BLaER1 treated with 17β-estradiol and CSF1 and Interleukin-3, amounts not matched to agents 10 nM and 100 nM (cell line): ENCODE data around the gene PSMD1.
A peak's percentile ranks its signal among the peaks of the same experiment; 100 is the strongest.
"Not testable (repeated sequence)": the region's sequence is repeated elsewhere in the genome, so short reads cannot be mapped to it uniquely, and the experiment has no call there.

Source experiments
- H3K27ac ChIP-seq, 11 experiments: shearing (Covaris generic); formaldehyde crosslinking; 2 replicates each; pipeline ENCODE4 v1.8.1; 2022
- H3K27me3 ChIP-seq, 11 experiments: shearing (Covaris generic); formaldehyde crosslinking; 2 replicates each; pipeline ENCODE4 v1.8.1; 2022
- H3K36me3 ChIP-seq, 11 experiments: shearing (Covaris generic); formaldehyde crosslinking; 2 replicates each; pipeline ENCODE4 v1.8.1; 2022
- H3K4me1 ChIP-seq, 10 experiments: shearing (Covaris generic); formaldehyde crosslinking; 2 replicates each; pipeline ENCODE4 v1.8.1; 2022
- H3K4me2 ChIP-seq, 11 experiments: shearing (Covaris generic); formaldehyde crosslinking; 2 replicates each; pipeline ENCODE4 v1.8.1; 2022
- H3K4me3 ChIP-seq, 10 experiments: shearing (Covaris generic); formaldehyde crosslinking; 2 replicates each; pipeline ENCODE4 v1.8.1; 2022
- H3K9ac ChIP-seq, 11 experiments: shearing (Covaris generic); formaldehyde crosslinking; 2 replicates each; pipeline ENCODE4 v1.8.1; 2022
- H3K9me3 ChIP-seq, 11 experiments: shearing (Covaris generic); formaldehyde crosslinking; replicated peaks in 1 of 11; 2 replicates each; pipeline ENCODE4 v1.8.1; 2022
- H4K20me1 ChIP-seq, 11 experiments: shearing (Covaris generic); formaldehyde crosslinking; 2 replicates each; pipeline ENCODE4 v1.8.1; 2022
- Cebpa-rat ChIP-seq, 11 experiments: shearing (Covaris generic); IDR thresholded peaks; 2 replicates each; pipeline ENCODE4 v1.8.1; 2022

PSMD1 gene

GRCh38 chr2:231138699-231139098 is 82.0 kb downstream of the PSMD1 start:
- no peak overlapping the region for H3K27ac ChIP-seq
- H3K4me2 ChIP-seq, result no peak overlapping the region
- no peaks in the 10 kb centered on the region for H3K27me3 ChIP-seq
- H3K36me3 ChIP-seq, result peaks cover 32 to 67% (median 55%) of the 10 kb centered on the region in 11 experiments; a peak in 21 of 22 replicates
- no peak overlapping the region for H3K4me3 ChIP-seq
- no peak for TF ChIP-seq Cebpa-rat (IDR thresholded peaks at IDR 0.05)
- H3K4me1 ChIP-seq, result peaks cover 0 to 28% (median 0%) of the 10 kb centered on the region in 10 experiments; a peak in 7 of 20 replicates
- no peaks in the 10 kb centered on the region for H3K9me3 ChIP-seq
- H3K9ac ChIP-seq, result no peak overlapping the region
- peaks cover 0 to 58% (median 17%) of the 10 kb centered on the region in 11 experiments; a peak in 11 of 22 replicates for H4K20me1 ChIP-seq

DNA sequence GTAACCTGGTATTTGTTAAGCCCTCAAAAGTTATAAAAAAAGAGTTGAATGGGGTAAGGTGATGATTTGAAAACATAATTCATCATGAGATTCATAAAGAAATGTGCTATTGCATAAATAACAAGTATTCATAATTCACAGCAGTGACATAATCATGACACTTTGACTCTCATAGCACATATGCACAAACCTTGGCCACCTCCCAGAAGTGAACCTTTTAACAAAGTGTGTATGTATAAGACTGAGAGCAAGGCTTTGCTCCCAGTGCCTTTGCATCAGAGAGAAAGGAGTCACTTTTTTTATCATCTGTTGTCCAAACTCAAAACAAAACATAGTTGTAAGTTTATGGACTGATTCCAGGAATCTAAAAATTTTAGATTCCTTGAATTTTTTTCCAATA is 83.1 kb downstream of the PSMD1 start:
- Histone ChIP-seq H3K4me1 (peaks cover 0 to 17% (median 0%) of the 10 kb centered on the region in 10 experiments; a peak in 7 of 20 replicates), H3K27ac (no peak overlapping the region)

DNA sequence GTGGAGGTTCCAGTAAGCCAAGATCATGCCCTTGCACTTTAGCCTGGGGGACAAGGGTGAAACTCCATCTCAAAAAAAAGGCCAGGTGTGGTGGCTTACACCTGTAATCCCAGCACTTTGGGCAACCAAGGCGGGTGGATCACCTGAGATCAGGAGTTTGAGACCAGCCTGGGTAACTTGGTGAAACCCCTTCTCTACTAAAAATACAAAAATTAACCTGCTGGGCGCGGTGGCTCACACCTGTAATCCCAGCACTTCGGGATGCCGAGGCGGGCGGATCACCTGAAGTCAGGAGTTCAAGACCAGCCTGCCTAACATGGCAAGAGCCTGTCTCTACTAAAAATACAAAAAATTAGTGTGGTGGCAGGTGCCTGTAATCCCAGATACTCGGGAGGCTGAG is 84.1 kb downstream of the PSMD1 start:
- peaks cover 0 to 43% (median 8%) of the 10 kb centered on the region in 11 experiments; a peak in 8 of 22 replicates for H4K20me1 ChIP-seq
- not testable (repeated sequence) for H3K4me3 ChIP-seq, H3K27me3 ChIP-seq, H3K4me1 ChIP-seq, H3K9me3 ChIP-seq, H3K27ac ChIP-seq, H3K4me2 ChIP-seq, H3K9ac ChIP-seq
- peaks cover 50 to 87% (median 75%) of the 10 kb centered on the region in 11 experiments for H3K36me3 ChIP-seq

More for the DNA sequence above, 83.1 kb downstream of the PSMD1 start:
- Histone ChIP-seq H3K4me3 (no peak overlapping the region), H3K4me2 (no peak overlapping the region), H3K27me3 (no peaks in the 10 kb centered on the region), H4K20me1 (peaks cover 0 to 47% (median 11%) of the 10 kb centered on the region in 11 experiments; a peak in 10 of 22 replicates), H3K9ac (no peak overlapping the region), H3K9me3 (no peaks in the 10 kb centered on the region), H3K36me3 (peaks cover 41 to 78% (median 65%) of the 10 kb centered on the region in 11 experiments)
- no peak for TF ChIP-seq Cebpa-rat (IDR thresholded peaks at IDR 0.05)

GRCh38 chr2:231144896-231145295 is 88.2 kb downstream of the PSMD1 start:
- Histone ChIP-seq H3K27ac (no peak overlapping the region), H3K4me2 (no peak overlapping the region), H3K9me3 (no peaks in the 10 kb centered on the region), H3K9ac (no peak overlapping the region), H3K4me3 (no peak overlapping the region), H3K36me3 (peaks cover 68 to 96% (median 83%) of the 10 kb centered on the region in 11 experiments), H3K27me3 (no peaks in the 10 kb centered on the region), H3K4me1 (no peaks in the 10 kb centered on the region), H4K20me1 (peaks cover 0 to 27% (median 7%) of the 10 kb centered on the region in 11 experiments; a peak in 6 of 22 replicates)
- no peak for TF ChIP-seq Cebpa-rat (IDR thresholded peaks at IDR 0.05)

- Histone ChIP-seq H3K4me2 (no peak overlapping the region), H4K20me1 (peaks cover 0 to 13% (median 0%) of the 10 kb centered on the region in 11 experiments; a peak in 1 of 22 replicates), H3K27me3 (no peaks in the 10 kb centered on the region), H3K4me3 (no peak overlapping the region), H3K27ac (no peak overlapping the region), H3K36me3 (peaks cover 57 to 96% (median 78%) of the 10 kb centered on the region in 11 experiments), H3K9me3 (no peaks in the 10 kb centered on the region), H3K4me1 (no peaks in the 10 kb centered on the region), H3K9ac (no peak overlapping the region)
- no peak for TF ChIP-seq Cebpa-rat (IDR thresholded peaks at IDR 0.05)
Measured at GRCh38 chr2:231146665-231147064, 90.0 kb downstream of the PSMD1 start.

DNA sequence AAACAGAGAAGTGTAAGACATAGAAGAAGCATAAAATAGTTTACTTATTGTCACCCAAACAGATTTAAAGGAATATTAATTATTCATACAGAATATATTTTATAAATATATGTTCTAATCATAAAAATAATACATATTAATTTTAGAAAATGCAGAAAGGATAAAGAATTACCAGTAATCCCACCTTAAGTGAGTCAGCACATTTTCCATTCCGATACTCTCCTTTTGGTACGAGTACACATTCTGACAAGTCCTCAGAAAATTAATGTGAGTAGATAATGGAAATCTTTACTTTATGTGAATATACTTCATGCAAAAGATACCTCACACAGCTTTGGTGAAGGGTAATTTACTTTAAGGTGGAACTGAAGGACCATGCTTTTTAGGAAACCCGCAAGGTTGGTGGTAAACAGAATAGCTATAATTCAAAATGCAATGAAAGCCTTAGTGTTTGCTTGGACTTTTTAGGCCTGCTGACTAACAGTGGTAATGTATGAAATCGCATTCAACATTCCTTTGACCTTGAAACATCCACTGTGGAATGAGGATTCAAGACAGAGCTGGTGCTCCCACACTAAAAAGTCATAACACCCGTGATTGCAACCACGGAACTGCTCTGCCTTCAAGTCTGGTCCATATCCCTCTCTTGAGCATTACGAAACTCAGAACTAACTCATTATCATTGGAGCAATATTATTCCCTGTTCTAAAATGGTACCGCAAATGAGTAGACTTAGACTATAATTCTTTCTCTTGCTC is 96.3 kb downstream of the PSMD1 start:
- 0 out of 22 replicates have a peak, but pooled peaks cover 0 to 9% (median 0%) of the 10 kb centered on the region in 11 experiments for H4K20me1 ChIP-seq
- H3K4me2 ChIP-seq, result no peak overlapping the region
- H3K4me1 ChIP-seq, result peaks cover 0 to 20% (median 0%) of the 10 kb centered on the region in 10 experiments; a peak in 4 of 20 replicates
- no peaks in the 10 kb centered on the region for H3K27me3 ChIP-seq
- H3K4me3 ChIP-seq, result no peak overlapping the region
- no peak overlapping the region for H3K27ac ChIP-seq
- no peak overlapping the region for H3K9ac ChIP-seq
- peaks cover 62 to 99% (median 81%) of the 10 kb centered on the region in 11 experiments for H3K36me3 ChIP-seq
- no peaks in the 10 kb centered on the region for H3K9me3 ChIP-seq
- no peak for TF ChIP-seq Cebpa-rat (IDR thresholded peaks at IDR 0.05)

DNA sequence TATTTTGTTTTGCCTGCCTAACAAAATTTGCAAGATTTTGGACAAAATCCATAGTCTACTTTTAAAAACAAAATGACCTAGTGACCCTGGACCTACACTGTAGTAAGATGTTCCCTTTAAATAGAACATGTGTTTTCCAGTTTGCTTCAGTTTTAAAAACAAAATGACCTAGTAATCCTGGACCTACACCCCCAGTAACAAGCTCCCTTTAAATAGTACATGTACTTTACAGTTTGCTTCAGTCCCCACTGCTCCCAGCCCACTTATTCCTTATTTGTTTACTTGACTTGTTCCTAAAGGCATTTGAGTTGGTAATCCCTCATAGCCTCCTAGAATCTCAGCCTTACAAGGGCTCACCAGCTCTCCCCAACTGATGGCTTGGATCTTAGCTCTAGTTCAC is 102.6 kb downstream of the PSMD1 start:
- peak overlapping the region in 1 of 11 experiments; percentile 50; a peak in 2 of 22 replicates for H3K27ac ChIP-seq
- H3K9ac ChIP-seq, result no peak overlapping the region
- H4K20me1 ChIP-seq, result peaks cover 0 to 13% (median 0%) of the 10 kb centered on the region in 11 experiments; a peak in 1 of 22 replicates
- no peak overlapping the region for H3K4me3 ChIP-seq
- no peaks in the 10 kb centered on the region for H3K27me3 ChIP-seq
- H3K36me3 ChIP-seq, result peaks cover 24 to 99% (median 83%) of the 10 kb centered on the region in 11 experiments
- H3K9me3 ChIP-seq, result no peaks in the 10 kb centered on the region
- peaks cover 0 to 77% (median 0%) of the 10 kb centered on the region in 10 experiments; a peak in 5 of 20 replicates for H3K4me1 ChIP-seq
- peak overlapping the region in 1 of 11 experiments; percentile 57; a peak in 2 of 22 replicates for H3K4me2 ChIP-seq
- TF ChIP-seq Cebpa-rat (IDR thresholded peaks at IDR 0.05), result no peak

- peak overlapping the region in 2 of 11 experiments; percentile 69 to 76; a peak in 5 of 22 replicates for H3K4me2 ChIP-seq
- no peak overlapping the region for H3K4me3 ChIP-seq
- no peaks in the 10 kb centered on the region for H3K9me3 ChIP-seq
- TF ChIP-seq Cebpa-rat (IDR thresholded peaks at IDR 0.05), result no peak
- H3K27ac ChIP-seq, result peak overlapping the region in 2 of 11 experiments; percentile 82 to 87; a peak in 5 of 22 replicates
- no peak overlapping the region; a peak in 1 of 22 replicates for H3K9ac ChIP-seq
- H3K27me3 ChIP-seq, result no peaks in the 10 kb centered on the region
- H3K36me3 ChIP-seq, result peaks cover 23 to 97% (median 86%) of the 10 kb centered on the region in 11 experiments
- H3K4me1 ChIP-seq, result peaks cover 0 to 89% (median 0%) of the 10 kb centered on the region in 10 experiments; a peak in 5 of 20 replicates
- H4K20me1 ChIP-seq, result peaks cover 0 to 13% (median 0%) of the 10 kb centered on the region in 11 experiments; a peak in 1 of 22 replicates
Measured at GRCh38 chr2:231160701-231161100, 104.0 kb downstream of the PSMD1 start.

- Histone ChIP-seq H3K9ac (peak overlapping the region in 2 of 11 experiments; percentile 28 to 58; a peak in 2 of 22 replicates), H3K27me3 (no peaks in the 10 kb centered on the region), H3K4me2 (peak overlapping the region in 2 of 11 experiments; percentile 69 to 76; a peak in 4 of 22 replicates), H3K36me3 (peaks cover 30 to 97% (median 90%) of the 10 kb centered on the region in 11 experiments), H3K4me3 (no peak overlapping the region), H3K27ac (peak overlapping the region in 3 of 11 experiments; percentile 47 to 87 (median 82); a peak in 6 of 22 replicates), H4K20me1 (peaks cover 0 to 13% (median 0%) of the 10 kb centered on the region in 11 experiments; a peak in 1 of 22 replicates), H3K4me1 (peaks cover 0 to 90% (median 0%) of the 10 kb centered on the region in 10 experiments; a peak in 5 of 20 replicates), H3K9me3 (no peaks in the 10 kb centered on the region)
- TF ChIP-seq Cebpa-rat (IDR thresholded peaks at IDR 0.05), result no peak
Measured at GRCh38 chr2:231161252-231161839, 104.7 kb downstream of the PSMD1 start.
